Activated CD8-positive, alpha-beta T cell treated with anti-CD3 and anti-CD28 coated beads for 36 hours (primary cell): ENCODE measurements around the gene FBXL19. TPM values are rescaled to one million over a fixed set of nuclear protein-coding genes. Genes with fewer than 3 reads are reported as not detected.

ENCODE experiments used
- ATAC-seq: fragments of 200-7000 bp; cut with Tn5 transposase; one replicate; pipeline ENCODE4 v1.10.0; 2021; ENCODE audit warnings: mild to moderate bottlenecking, moderate library complexity
- CTCF ChIA-PET: fragments of 350-600 bp; sonication (Branson Sonifier 250); formaldehyde crosslinking; loops from one replicate; lab custom pipeline; 2021; ENCODE audit warnings: antibody characterized with exemption; lab: Charles Lee
- POLR2A ChIA-PET: fragments of 350-600 bp; sonication (Branson Sonifier 250); formaldehyde crosslinking; loops from one replicate; lab custom pipeline; 2021; ENCODE audit warnings: antibody characterized with exemption; lab: Charles Lee
- DNase-seq: peaks from one replicate; pipeline ENCODE4 v3.0.0-alpha.2; 2020
- H3K27ac Mint-ChIP-seq: one replicate; pipeline ENCODE4 v1.8.0; 2021; ENCODE audit warnings: mild to moderate bottlenecking, mixed read lengths
- H3K27me3 Mint-ChIP-seq: one replicate; pipeline ENCODE4 v1.8.0; 2021; ENCODE audit warnings: mixed read lengths
- H3K36me3 Mint-ChIP-seq: one replicate; pipeline ENCODE4 v1.8.0; 2021; ENCODE audit warnings: low read depth, mixed read lengths
- H3K4me1 Mint-ChIP-seq: one replicate; pipeline ENCODE4 v1.8.0; 2021; ENCODE audit warnings: low read depth, mixed read lengths
- H3K4me3 Mint-ChIP-seq: one replicate; pipeline ENCODE4 v1.8.0; 2021; ENCODE audit warnings: mild to moderate bottlenecking, moderate library complexity, mixed read lengths
- H3K9me3 Mint-ChIP-seq: one replicate; pipeline ENCODE4 v1.8.0; 2021; ENCODE audit warnings: mixed read lengths
- intact Hi-C: fragments of 100-400 bp; cut with micrococcal nuclease; formaldehyde crosslinking; loops from one replicate; pipeline ENCODE4 v1.10.0; 2022
- total RNA-seq, 2 experiments: library from RNA; stranded (reverse); gene quantifications; one replicate each; pipeline ENCODE4 v1.2.3, GENCODE V29; 2021
- TF ChIP-seq, protein P1 (sequence below): fragments of 200-600 bp; IDR thresholded peaks from one replicate; pipeline ENCODE4 v1.8.0; 2022; ENCODE audit warnings: antibody characterized with exemption, mild to moderate bottlenecking

Gene FBXL19
- total RNA-seq, 2 experiments from 2014 or later: 21.1 to 22.0 TPM

GRCh38 chr16:30963925-30964511, 40.6 kb downstream of the FBXL19 start:
- H3K36me3 Mint-ChIP-seq: peaks cover 63% of the 10 kb centered on the region
- no peak overlapping the region for H3K4me3 Mint-ChIP-seq
- no peak overlapping the region for H3K27ac Mint-ChIP-seq
- peaks cover 18% of the 10 kb centered on the region for H3K4me1 Mint-ChIP-seq
- H3K9me3 Mint-ChIP-seq: no peaks in the 10 kb centered on the region
- DNase-seq (no peak), ATAC-seq (no peak)
- TF ChIP-seq, protein P1, sequence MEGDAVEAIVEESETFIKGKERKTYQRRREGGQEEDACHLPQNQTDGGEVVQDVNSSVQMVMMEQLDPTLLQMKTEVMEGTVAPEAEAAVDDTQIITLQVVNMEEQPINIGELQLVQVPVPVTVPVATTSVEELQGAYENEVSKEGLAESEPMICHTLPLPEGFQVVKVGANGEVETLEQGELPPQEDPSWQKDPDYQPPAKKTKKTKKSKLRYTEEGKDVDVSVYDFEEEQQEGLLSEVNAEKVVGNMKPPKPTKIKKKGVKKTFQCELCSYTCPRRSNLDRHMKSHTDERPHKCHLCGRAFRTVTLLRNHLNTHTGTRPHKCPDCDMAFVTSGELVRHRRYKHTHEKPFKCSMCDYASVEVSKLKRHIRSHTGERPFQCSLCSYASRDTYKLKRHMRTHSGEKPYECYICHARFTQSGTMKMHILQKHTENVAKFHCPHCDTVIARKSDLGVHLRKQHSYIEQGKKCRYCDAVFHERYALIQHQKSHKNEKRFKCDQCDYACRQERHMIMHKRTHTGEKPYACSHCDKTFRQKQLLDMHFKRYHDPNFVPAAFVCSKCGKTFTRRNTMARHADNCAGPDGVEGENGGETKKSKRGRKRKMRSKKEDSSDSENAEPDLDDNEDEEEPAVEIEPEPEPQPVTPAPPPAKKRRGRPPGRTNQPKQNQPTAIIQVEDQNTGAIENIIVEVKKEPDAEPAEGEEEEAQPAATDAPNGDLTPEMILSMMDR: no peak
- intact Hi-C loops: no loop called here
- no peaks in the 10 kb centered on the region for H3K27me3 Mint-ChIP-seq
- ChIA-PET POLR2A (interaction anchor here (0.8 to 1.6 kb wide), 5 partner anchors 13 to 222 kb away, joined by 3 to 5 read pairs (median 3); partner anchors contain the start of genes FUS and ZNF668), CTCF (no interaction called here)

DNA sequence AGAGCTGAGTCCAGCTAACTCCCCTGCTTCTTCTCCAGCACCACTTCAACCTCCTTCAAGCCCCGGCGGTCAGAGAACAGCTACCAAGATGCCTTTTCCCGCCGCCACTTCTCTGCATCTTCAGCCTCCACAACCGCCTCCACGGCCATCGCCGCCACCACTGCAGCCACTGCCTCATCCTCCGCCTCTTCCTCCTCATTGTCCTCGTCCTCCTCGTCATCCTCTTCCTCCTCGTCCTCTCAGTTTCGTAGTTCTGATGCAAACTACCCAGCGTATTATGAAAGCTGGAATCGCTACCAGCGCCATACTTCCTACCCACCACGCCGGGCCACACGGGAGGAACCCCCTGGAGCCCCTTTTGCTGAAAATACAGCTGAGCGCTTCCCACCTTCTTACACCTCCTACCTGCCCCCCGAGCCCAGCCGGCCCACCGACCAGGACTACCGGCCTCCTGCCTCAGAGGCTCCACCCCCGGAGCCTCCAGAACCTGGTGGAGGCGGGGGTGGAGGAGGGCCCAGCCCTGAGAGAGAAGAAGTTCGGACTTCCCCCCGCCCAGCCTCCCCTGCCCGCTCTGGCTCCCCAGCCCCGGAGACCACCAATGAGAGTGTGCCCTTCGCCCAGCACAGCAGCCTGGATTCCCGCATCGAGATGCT, 41.3 kb downstream of the FBXL19 start:
- Mint-ChIP-seq H3K9me3 (no peaks in the 10 kb centered on the region), H3K27me3 (no peaks in the 10 kb centered on the region), H3K4me1 (peaks cover 11% of the 10 kb centered on the region), H3K4me3 (no peak overlapping the region), H3K36me3 (peaks cover 62% of the 10 kb centered on the region), H3K27ac (no peak overlapping the region)
- ChIA-PET CTCF (no interaction called here), POLR2A (interaction anchor here (1.4 to 1.6 kb wide), 5 partner anchors 12 to 221 kb away, joined by 3 to 5 read pairs (median 3); partner anchors contain the start of genes FUS, HSD3B7 and ZNF668)
- DNase-seq: no peak
- intact Hi-C loops: no loop called here
- TF ChIP-seq, protein P1: no peak
- ATAC-seq: no peak

DNA sequence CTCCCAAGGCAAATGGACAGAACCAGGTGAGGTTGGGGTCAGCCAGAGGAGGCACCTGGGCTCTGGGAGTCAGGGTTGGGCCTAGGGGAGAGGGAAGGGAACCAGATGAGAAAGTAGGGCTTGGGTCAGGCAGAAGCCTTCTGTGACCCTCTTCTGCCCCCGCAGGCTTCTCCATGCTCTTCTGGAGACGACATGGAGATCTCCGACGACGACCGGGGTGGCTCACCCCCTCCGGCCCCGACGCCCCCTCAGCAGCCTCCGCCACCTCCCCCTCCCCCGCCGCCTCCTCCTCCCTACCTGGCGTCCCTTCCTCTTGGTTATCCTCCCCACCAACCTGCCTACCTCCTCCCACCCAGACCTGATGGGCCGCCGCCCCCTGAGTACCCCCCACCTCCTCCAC, 42.1 kb downstream of the FBXL19 start:
- H3K27ac Mint-ChIP-seq: no peak overlapping the region
- TF ChIP-seq, protein P1: no peak
- ATAC-seq (no peak), DNase-seq (no peak)
- H3K4me1 Mint-ChIP-seq: peaks cover 4% of the 10 kb centered on the region
- ChIA-PET CTCF (interaction anchor here (1.3 kb wide), 1 partner anchor 12 kb away, joined by 3 read pairs; no protein-coding TSS in a partner anchor), POLR2A (interaction anchor here (1.0 to 1.6 kb wide), 3 partner anchors 19 to 215 kb away, joined by 3 to 4 read pairs (median 3); partner anchors contain the start of genes FUS and HSD3B7)
- no peaks in the 10 kb centered on the region for H3K27me3 Mint-ChIP-seq
- no peak overlapping the region for H3K4me3 Mint-ChIP-seq
- intact Hi-C loops: no loop called here
- no peaks in the 10 kb centered on the region for H3K9me3 Mint-ChIP-seq
- H3K36me3 Mint-ChIP-seq: peaks cover 56% of the 10 kb centered on the region

DNA sequence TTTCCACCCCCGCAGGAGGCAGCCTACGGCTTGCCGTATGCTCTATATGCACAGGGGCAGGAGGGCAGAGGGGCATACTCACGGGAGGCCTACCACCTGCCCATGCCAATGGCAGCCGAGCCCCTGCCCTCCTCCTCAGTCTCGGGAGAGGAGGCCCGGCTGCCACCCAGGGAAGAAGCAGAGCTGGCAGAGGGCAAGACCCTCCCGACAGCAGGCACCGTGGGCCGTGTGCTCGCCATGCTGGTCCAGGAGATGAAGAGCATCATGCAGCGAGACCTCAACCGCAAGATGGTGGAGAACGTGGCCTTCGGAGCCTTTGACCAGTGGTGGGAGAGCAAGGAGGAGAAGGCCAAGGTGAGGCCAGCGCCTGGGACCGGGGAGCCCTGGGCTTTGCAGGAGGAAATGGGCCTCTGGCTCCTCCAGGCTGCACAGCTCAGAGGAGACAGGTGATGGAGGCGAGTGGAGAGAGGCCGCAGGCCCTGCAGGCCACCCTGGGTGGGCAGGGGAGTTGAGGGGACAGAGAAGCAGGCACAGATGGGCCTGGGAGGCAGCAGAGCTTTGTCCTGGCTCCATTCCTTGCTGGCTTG, 42.8 kb downstream of the FBXL19 start:
- DNase-seq: no peak

More for the DNA sequence above, 42.8 kb downstream of the FBXL19 start:
- Mint-ChIP-seq H3K4me3 (no peak overlapping the region), H3K27ac (no peak overlapping the region), H3K9me3 (no peaks in the 10 kb centered on the region), H3K36me3 (peaks cover 59% of the 10 kb centered on the region), H3K4me1 (peaks cover 4% of the 10 kb centered on the region), H3K27me3 (no peaks in the 10 kb centered on the region)
- no peak for ATAC-seq
- ChIA-PET CTCF (interaction anchor here (1.3 kb wide), 1 partner anchor 12 kb away, joined by 3 read pairs; no protein-coding TSS in a partner anchor), POLR2A (interaction anchor here (1.0 to 1.4 kb wide), 2 partner anchors 19 to 87 kb away, joined by 3 read pairs; partner anchors contain the start of gene HSD3B7)
- intact Hi-C loops: no loop called here
- TF ChIP-seq, protein P1: no peak
